Kidney (tissue), 14 donors: ENCODE results near the gene HS6ST1. TPM values are rescaled to one million over a fixed set of nuclear protein-coding genes. Genes with fewer than 3 reads are reported as not detected.
A peak's percentile ranks its signal among the peaks of the same experiment; 100 is the strongest.

Experiments
- DNase-seq, 5 donors: peaks; one replicate each; pipeline ENCODE4 v3.0.0-alpha.2; 2013 to 2020
- FAIRE-seq: peaks from 2 replicates; lab custom pipeline; 2012; peaks lifted over from hg19 to GRCh38; lab: Jason Lieb, UNC
- H3K27ac ChIP-seq, 2 donors: one replicate each; pipeline ENCODE4 v1.7.0; 2013; ENCODE audit warnings: low read depth in 2 of 2, low read length in 2 of 2, inconsistent platforms in 1 of 2
- H3K27me3 ChIP-seq: one replicate; pipeline ENCODE4 v1.7.1; 2013; ENCODE audit warnings: low read length, inconsistent platforms; ENCODE audit not compliant: control insufficient read depth, insufficient read depth
- H3K36me3 ChIP-seq, 3 donors: one replicate each; pipeline versions ENCODE4 v1.7.0 to v1.7.1; 2013; ENCODE audit warnings: low read length in 3 of 3, control low read depth in 1 of 3, inconsistent platforms in 1 of 3; ENCODE audit not compliant: insufficient read depth in 3 of 3, control insufficient read depth in 2 of 3
- H3K4me1 ChIP-seq, 3 donors: one replicate each; pipeline versions ENCODE4 v1.7.0 to v1.7.1; 2013; ENCODE audit warnings: low read length in 3 of 3, inconsistent platforms in 1 of 3, low read depth in 1 of 3; ENCODE audit not compliant: control insufficient read depth in 2 of 3, insufficient read depth in 2 of 3
- H3K4me3 ChIP-seq, 3 donors: one replicate each; pipeline versions ENCODE4 v1.7.0 to v1.8.1; 2013; ENCODE audit warnings: low read length in 3 of 3, control low read depth in 1 of 3, inconsistent platforms in 1 of 3
- H3K9ac ChIP-seq, 3 donors: one replicate each; pipeline versions ENCODE4 v1.7.0 to v1.7.1; 2013; ENCODE audit warnings: low read length in 3 of 3, control low read depth in 1 of 3, inconsistent platforms in 1 of 3
- H3K9me3 ChIP-seq, 3 donors: one replicate each; pipeline versions ENCODE4 v1.7.0 to v1.7.1; 2013; ENCODE audit warnings: low read length in 3 of 3, control low read depth in 1 of 3, inconsistent platforms in 1 of 3; ENCODE audit not compliant: control insufficient read depth in 2 of 3, insufficient read depth in 1 of 3
- CTCF ChIP-seq: IDR thresholded peaks from 3 replicates; pipeline ENCODE4 v1.5.1; 2012; ENCODE audit warnings: mild to moderate bottlenecking, moderate library complexity, borderline replicate concordance; ENCODE audit not compliant: insufficient read depth; ENCODE audit errors: extremely low read depth
- intact Hi-C: fragments of 100-400 bp; cut with DNase I; formaldehyde crosslinking; loops from one replicate; pipeline ENCODE4 v1.11.1; 2022
- polyA plus RNA-seq: library from polyadenylated mRNA; stranded (reverse); fragments of 350-450 nt; fragmentation: Illumina TruSeq; extraction: RNeasy Lipid Tissue Mini Kit (QIAGEN cat#74804); gene quantifications from one replicate; pipeline ENCODE4 v1.2.3, GENCODE V29; 2014; ENCODE audit warnings: low read depth, low replicate concordance; ENCODE audit not compliant: insufficient read depth
- total RNA-seq: library from RNA; stranded (reverse); fragmentation: NEBNext Ultra II Directional; extraction: Animal tissue kit (Norgen Biotek cat#: 25700); gene quantifications from one replicate; pipeline ENCODE4 v1.2.1, GENCODE V29; 2021
- donor health status: control.
- donor health status: control.
- donor health status: control.
- donor health status: control.
- donor health status: control.
- donor health status: DM: yes; HTN: yes; CAD: no.
- donor health status: Normal renal cell carcinoma (clear cell type).

Gene HS6ST1
- total and polyA plus RNA-seq, 2 donors from 2014 or later = 49.6 to 73.9 TPM

DNA sequence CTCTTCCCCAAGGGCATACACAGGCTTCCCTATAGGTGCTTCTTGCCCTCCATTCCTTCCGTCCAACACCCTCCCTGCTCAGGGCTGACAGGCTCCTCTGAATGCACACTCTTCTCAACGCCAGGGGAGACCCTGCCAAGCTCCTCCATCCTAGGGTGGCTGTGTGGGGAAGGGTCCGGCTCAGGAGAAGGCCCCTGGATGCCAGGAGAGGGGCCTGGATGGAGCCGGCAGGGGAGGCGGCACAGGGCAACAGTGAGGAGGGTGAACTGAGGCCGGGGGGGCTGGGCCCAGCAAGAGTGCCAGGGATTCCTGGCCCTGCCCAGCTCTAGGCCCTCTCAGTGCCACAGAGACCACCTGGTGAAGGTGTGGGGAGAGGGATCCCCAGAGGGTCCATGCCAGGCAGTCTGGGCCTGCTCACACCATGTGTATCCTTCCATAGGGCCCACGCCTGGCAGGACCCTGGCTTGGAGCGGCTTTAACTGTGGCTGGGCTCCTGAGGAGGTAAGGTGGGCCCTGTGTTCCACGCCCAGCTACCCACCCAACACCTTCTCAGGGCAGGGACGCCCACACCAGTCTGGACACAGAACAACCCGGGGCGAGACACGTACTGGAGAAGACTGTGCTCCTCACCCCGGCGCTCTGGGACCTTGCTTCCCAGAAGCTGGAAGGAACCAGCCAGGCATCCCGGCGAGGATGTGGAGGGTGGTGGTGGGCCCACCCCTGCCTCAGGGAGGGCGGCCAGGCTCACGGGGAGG lies 26.6 kb downstream of the HS6ST1 start:
- no peak for FAIRE-seq
- Histone ChIP-seq H3K9ac (peak overlapping the region in 1 of 3 donors; percentile 26), H3K9me3 (no peaks in the 10 kb centered on the region), H3K36me3 (no peaks in the 10 kb centered on the region), H3K27ac (peak overlapping the region; percentile 80 to 83), H3K4me1 (peaks cover 0 to 40% (median 6%) of the 10 kb centered on the region in 3 donors), H3K4me3 (no peak overlapping the region), H3K27me3 (no peaks in the 10 kb centered on the region)
- peak in 1 of 5 donors; percentile 79 for DNase-seq
- intact Hi-C loops = no loop called here
- no peak for TF ChIP-seq CTCF

DNA sequence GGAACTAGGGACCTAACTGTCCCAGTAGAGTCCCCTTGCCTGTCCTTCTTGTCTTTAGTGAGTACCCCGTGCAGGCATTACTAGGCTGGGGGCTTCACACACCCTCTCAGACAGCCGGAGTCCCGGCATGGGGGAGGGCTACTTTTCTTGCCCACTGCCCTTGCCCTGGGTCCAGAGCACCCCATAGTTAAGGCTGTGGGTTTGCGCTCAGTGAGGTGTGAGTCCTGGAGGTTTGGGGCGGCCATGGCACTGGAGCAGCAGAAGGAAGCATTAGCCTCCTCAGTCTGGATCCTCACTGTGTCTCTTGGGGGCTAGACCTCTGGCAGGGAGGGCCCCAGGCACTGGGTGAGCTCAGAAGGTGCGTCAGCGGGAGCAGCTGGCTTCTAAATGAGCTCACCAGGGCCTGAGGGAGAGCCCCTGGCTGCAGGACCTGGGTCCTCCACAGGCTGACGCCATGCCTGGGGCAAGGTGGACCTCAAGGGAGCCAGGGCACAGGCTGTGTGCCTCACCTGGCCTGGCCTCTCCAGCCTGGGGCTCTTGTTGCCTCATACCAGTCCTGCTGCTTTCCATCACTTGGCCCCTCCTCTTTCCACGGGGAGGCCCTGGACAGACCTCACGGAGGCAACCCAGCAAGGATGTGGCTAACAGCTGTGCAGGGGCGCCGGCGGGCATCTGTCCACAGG lies 27.4 kb downstream of the HS6ST1 start:
- TF ChIP-seq CTCF = no peak
- no peaks in the 10 kb centered on the region for H3K27me3 ChIP-seq
- H3K4me1 ChIP-seq = peaks cover 0 to 44% (median 9%) of the 10 kb centered on the region in 3 donors
- intact Hi-C loops = no loop called here
- H3K4me3 ChIP-seq = no peak overlapping the region
- no peaks in the 10 kb centered on the region for H3K9me3 ChIP-seq
- H3K27ac ChIP-seq = peak overlapping the region in 1 of 2 donors; percentile 83
- no peaks in the 10 kb centered on the region for H3K36me3 ChIP-seq
- DNase-seq (no peak), FAIRE-seq (no peak)
- H3K9ac ChIP-seq = no peak overlapping the region

- no peak for DNase-seq
- no peaks in the 10 kb centered on the region for H3K27me3 ChIP-seq
- no peaks in the 10 kb centered on the region for H3K9me3 ChIP-seq
- FAIRE-seq = no peak
- intact Hi-C loops = no loop called here
- H3K4me3 ChIP-seq = no peak overlapping the region
- H3K9ac ChIP-seq = no peak overlapping the region
- TF ChIP-seq CTCF = no peak
- no peaks in the 10 kb centered on the region for H3K36me3 ChIP-seq
- H3K4me1 ChIP-seq = peaks cover 0 to 51% (median 9%) of the 10 kb centered on the region in 3 donors
- H3K27ac ChIP-seq = no peak overlapping the region
These were observed 28.3 kb downstream of the HS6ST1 start for GRCh38 chr2:128290356-128290755.
